Midbrain (tissue), 1 donor: Measurements from ENCODE around the gene NEUROG1.

Experiments used
- DNase-seq: peaks from one replicate; lab custom pipeline; 2025; lab: John Stamatoyannopoulos, UW

The NEUROG1 gene

DNA sequence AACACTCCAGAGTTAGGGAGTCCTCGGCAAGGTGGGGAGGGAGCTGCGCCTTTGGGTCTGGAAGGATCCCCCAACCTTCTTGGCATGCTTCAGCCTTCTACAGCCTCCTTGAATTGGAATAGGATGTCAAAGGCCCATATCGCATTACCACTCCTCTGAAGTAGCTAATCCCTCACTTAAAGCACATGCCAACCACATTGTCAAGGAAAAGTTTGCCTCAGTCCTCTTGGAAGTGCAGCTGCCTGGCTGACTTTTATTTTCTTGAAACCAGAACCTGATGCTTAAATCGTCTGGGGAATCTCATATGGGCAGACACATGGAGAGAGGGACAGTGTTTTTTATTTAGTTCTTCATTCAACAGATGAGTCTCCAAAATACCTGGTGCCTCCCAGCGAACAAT, 28.6 kb upstream of the NEUROG1 start:
- DNase-seq: no peak

DNA sequence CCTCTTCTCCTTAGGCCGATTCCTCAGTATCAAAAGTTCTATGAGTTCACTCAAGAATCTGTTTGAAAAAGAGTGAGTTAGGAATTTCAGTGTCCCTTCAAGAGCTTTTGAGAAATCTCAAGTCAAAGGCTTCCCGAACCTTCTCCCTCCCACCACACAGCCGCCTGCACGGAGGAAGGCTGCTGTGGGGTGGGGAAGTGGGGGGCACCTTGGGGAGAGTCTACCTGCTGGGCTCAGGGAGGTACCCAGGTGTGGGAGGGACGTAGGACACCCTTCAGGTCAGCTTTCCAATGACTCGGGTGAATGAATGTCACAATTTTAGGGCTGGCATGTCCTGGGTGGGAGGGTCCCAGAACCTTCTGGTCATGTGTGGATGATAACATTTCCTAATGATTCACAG, 25.5 kb upstream of the NEUROG1 start:
- DNase-seq: no peak

DNA sequence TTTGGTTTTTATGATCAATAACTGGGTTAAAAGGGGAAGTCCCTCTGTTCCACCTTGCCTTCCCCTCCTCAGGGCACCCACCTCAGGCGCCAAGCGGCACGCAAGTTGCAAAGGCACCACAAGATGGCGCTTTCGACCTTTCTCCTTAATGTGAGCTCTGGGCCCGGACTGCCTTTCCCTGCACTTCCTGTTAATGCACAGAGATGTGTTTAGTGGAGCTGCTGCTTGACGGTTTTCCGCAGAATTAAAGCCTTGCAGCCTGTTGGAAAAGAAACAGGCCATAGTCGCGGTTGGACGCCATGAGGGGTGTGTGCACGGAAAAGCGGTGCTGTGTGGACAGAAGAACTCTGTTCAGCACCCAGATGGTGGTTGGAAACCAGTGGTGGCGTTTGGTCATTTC, 25.1 kb upstream of the NEUROG1 start:
- DNase-seq: peak; percentile 90

GRCh38 chr5:135559354-135559753, 23.6 kb upstream of the NEUROG1 start:
- no peak for DNase-seq

GRCh38 chr5:135557076-135557838, 21.5 kb upstream of the NEUROG1 start:
- peak; percentile 79 for DNase-seq

- no peak for DNase-seq
Observed at GRCh38 chr5:135556620-135557019, 20.9 kb upstream of the NEUROG1 start.

GRCh38 chr5:135555530-135555929, 19.8 kb upstream of the NEUROG1 start:
- no peak for DNase-seq

GRCh38 chr5:135553688-135554462, 18.1 kb upstream of the NEUROG1 start:
- DNase-seq: peak; percentile 10

DNA sequence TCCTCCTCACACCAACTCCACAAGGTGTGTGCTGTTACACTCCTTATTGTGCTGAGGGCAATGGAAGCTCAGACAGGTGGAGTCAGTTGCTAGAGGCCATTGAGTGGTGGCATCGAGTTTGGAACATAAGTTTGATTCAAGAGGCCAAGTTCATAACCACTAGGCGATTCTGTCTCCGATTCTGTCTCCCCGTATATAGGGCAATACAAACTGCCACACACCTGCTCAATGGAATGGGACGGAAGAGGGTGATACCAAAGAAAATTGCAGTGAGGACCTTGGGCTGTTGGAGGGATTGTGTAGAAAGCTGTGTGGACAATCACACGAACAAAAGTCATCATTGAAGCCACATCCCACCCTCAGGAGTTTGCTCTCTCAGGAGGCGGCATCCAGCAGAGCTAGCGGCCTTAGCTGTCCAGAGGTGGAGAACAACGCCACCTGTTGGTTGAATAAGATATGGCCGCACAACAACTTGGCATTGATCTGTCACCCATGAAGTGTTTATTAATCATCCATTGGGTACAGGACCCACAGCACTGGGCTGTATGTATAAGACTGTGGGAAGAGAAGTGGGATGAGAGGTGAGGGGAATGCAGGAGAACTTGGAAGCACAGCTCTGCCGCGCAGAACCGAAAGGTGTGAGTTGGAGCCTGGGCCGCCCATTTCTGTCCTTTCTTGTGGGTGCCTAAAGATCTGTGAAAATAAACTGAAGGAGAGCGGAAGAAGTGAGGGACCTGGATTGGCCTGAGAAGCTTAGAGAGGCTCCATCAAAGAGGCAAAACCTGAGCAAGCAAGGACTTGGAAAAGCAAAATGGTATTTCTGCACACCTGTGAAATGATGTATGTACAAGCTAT, 16.1 kb upstream of the NEUROG1 start:
- DNase-seq: peak; percentile 73

DNA sequence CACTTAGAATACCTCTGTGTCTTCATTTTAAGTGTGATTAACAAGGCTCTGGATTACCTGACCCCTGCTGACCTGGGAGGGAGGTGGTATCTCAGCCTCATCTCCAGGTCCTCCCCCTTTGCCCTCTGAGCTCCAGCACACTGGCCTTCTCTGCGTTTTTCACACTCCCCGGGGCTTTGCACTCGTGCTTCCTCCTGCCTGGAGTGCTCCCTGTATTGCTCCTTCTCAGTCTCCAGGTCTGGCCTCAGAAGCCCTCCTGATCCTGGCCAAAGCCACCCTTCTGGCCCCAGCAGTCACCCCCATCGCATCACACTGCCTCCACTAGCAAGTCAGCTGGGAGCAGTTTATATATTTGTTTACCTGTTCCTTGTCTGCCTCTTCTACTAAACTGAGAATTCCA, 13.6 kb upstream of the NEUROG1 start:
- no peak for DNase-seq

DNA sequence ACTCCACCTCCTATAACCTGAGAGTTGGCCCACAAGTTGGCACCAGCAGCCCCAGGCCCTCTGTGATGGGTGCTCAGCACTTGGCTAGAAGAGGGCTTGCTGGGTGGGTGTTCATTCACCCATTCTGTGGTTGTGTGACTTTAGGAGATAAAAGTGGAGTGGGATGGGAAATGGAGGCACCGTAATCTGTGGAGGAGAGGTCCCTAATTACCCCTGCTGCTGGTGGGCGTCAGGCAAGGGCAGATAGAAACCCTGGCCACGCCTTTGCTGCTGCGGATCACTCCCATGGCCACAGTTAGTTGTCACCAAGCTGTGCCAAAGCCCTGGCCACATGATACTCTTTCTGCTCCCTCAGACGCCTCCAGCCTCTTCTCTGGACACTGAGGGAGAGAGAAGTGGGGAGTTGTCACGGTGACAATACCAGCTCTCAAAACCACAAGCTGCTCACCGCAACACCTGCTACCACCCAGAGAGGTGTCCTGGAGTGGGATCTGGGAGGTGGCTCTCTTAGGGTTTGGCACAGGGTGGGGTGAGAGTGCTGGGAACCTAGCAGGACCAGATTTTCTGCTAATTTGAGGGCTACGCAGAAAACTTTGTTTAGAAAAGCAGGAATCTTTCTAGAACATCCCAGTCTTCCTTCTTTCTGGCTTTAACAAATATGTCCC, 12.0 kb upstream of the NEUROG1 start:
- no peak for DNase-seq

DNA sequence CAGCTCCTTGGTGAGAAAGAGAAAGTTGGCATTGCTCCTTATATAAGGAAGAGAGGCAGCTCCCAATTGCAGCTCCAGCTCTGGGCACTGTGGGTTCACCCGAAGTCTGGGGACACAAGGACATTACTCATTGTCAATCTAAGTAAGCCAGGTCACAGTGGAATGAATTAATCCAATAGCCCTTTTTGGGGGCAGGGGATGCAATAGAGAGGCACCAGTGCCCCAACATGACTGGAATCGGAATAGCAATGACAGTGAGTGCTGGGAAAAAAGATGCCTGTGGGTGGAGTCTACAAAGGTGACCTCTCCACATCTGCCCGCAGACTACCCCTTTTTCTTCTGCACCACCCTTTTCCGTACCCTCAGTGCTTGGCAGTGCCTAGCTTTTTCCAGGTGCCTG, 11.1 kb upstream of the NEUROG1 start:
- no peak for DNase-seq

DNA sequence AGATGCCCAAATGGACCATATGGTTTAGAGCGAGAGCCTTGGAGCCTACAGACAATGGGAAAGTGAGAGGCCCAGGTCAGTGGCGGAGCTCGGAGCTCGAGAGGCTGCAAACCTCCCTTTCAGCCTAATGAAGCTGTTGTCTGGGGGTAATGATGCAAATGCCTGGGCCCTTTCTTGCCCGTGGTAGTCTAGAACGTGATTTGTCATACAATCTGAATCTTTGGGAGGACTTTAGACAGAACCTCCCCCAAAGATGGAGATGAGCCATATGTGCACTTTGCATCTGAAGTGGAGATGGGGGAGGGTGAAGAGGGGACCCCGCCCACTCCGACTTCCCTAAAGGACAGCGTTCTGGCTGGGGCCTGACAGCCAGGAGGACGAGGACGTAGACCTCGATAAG, 10.3 kb upstream of the NEUROG1 start:
- no peak for DNase-seq

DNA sequence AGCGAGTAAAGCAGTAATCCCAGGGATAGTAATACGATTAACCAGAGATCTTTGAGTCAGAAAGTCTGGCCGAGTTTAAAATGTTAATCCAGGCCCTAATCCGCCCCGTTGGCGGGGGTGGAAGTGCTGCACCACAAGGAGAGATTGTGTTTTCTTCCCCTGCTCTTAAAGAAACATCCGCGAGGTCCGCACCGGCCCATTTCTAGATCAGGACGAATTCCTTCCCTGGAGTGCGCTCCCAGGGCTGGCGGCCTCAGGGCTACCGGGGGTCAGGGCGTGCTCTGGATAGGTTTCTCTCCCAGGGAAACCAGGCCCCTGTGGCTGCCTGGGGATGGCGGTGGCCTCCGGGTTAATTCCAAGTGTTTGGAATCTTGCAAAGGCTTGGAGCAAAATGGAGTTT, 9.3 kb upstream of the NEUROG1 start:
- DNase-seq: no peak

- no peak for DNase-seq
Observed at GRCh38 chr5:135543485-135544304, 7.9 kb upstream of the NEUROG1 start.

GRCh38 chr5:135543001-135543484, 7.3 kb upstream of the NEUROG1 start:
- DNase-seq: no peak

GRCh38 chr5:135541807-135542502, 6.2 kb upstream of the NEUROG1 start:
- DNase-seq: no peak

DNA sequence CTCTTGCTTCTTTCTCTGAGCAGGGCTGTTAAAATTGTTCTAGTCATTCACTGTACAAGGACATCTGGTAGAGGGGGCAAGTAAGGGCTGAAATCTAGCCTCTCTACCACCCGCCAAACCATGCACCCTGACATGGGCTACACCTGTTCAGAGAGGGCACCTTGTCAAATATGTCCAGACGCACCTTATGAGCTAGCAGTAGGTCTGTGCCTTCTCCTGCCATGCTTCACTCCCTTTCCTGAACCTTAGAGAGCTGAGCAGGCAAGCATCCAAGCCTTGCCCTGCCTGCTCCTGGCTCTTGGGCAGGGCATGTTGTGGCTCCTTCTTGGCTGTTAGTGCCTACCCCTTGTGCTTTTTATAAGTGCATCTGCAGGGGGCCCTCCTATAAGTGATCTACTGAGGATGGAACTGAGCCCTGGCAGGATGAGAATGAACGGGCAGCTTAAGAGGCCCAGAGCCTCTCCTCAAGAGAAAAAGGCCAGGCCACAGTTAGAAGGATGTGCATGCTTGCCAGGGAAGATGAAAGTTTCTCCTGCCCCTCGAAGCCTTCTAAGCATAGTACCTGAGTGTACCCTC, 3.8 kb upstream of the NEUROG1 start:
- no peak for DNase-seq

DNA sequence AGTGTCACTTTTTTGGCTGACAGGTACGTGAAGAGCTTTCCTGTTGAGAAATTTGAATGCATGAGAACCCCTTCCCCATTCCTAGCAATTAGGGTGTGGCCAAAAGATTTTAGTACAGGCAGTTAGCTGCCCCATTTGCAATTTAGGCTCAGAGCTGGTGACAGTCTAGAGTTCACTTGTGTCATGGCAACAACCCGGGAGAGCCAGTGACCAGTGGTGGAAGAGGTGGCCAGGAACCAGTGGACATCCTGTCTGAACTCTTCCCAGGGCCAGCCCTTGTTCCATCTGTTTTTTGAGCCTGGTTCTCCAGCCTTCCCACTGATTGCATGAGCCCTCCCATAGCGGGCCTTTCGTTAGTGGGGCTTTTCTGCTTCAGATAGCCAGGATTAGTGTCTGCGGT, 2.5 kb upstream of the NEUROG1 start:
- DNase-seq: no peak

GRCh38 chr5:135537745-135538144, 2.0 kb upstream of the NEUROG1 start:
- DNase-seq: no peak
